ENCODE data around the gene TNS1. TPM values are rescaled to one million over a fixed set of nuclear protein-coding genes. Genes with fewer than 3 reads are reported as not detected.

Gene TNS1
- total and polyA plus RNA-seq, 2 experiments from 2014 or later = 81.6 to 99.3 TPM

GRCh38 chr2:218009231-218009630 lies 6.4 kb upstream of the TNS1 start:
- H3K27ac ChIP-seq = no peak overlapping the region
- H3K36me3 ChIP-seq (ENCODE audit: low read depth) = no peaks in the 10 kb centered on the region
- peaks cover 50% of the 10 kb centered on the region for H3K4me1 ChIP-seq (ENCODE audit: insufficient read depth)
- TF ChIP-seq EZH2phosphoT487 (IDR thresholded peaks at IDR 0.05; ENCODE audit: insufficient read depth, low read depth) (no peak), EZH2 (IDR thresholded peaks at IDR 0.05; ENCODE audit: insufficient read depth, poor library complexity, severe bottlenecking) (no peak)
- peaks cover 30% of the 10 kb centered on the region; the same call in 1 of the 2 replicates for H3K79me2 ChIP-seq (ENCODE audit: insufficient read depth)
- H3F3A ChIP-seq (ENCODE audit: insufficient read depth) = peaks cover 33% of the 10 kb centered on the region
- no peaks in the 10 kb centered on the region for H3K27me3 ChIP-seq (replicated peaks; ENCODE audit: insufficient read depth)
- H2AFZ ChIP-seq = peak overlapping the region; percentile 78; the same call in 1 of the 2 replicates
- in situ Hi-C loops (cut with MboI) = no loop called here
- WGBS, 2 experiments (ENCODE audit: low coverage in 1 of 2, low lambda C conversion rate in 2 of 2, missing lambda C conversion rate in 2 of 2) = 23% methylated on average over 8 of the region's 8 CpGs; no CpG with 5 or more reads in 1 of the 2 experiments
- H4K20me1 ChIP-seq (ENCODE audit: insufficient read depth) = no peaks in the 10 kb centered on the region
- H3K9me2 ChIP-seq (ENCODE audit: insufficient read depth) = no peaks in the 10 kb centered on the region
- no peaks in the 10 kb centered on the region for H3K9me3 ChIP-seq (ENCODE audit: low read depth)
- peak overlapping the region; percentile 65 for H3K9ac ChIP-seq
- peak overlapping the region; percentile 95 for H3K4me2 ChIP-seq (ENCODE audit: unreplicated experiment)
- peak; percentile 31 for DNase-seq
- H3K4me3 ChIP-seq = peak overlapping the region; percentile 79

DNA sequence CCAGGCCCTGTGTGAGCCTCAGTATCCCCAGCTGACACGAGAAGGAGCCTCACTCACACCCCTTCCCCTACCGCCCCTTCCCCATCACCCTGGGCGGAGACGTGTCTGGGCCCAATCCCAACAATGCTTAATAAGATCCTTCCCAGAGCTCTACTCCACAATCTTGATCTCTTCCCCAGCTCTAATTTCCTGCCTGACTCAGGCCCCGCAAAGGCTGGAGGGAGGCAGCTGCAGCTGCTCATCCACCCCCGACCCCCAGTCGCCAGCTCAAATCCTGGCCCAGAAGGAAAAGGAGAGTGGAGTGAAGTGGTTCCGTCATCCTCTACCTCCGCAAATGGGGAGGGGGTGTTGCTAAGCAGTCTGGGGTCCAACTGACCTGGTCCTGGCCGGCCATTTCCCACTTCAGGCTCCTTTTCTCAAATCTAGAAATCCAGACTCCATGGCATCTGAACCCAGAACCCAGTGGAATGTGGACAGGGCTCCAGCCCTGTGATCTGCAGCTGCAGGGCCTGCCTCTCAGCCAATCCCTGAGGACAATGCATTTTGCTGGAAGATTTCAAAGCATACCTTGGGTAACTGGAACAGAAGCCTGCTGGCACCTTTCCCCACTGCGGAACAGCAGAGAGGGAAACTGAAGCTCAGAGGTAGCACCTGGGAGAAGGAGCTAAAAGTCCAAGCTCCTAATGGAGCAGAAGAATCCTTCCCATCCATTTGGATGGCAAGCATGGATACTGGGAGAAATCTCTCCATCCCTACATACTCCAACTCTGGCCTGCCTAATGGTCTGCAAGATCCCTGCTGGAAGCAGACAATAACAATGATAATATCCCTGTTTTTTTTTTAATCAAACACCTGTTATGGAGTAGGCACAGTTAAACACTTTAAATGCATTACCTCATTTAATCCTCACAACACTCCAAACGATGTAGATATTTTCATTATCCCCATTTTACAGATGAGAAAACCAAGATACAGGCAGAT lies 5.6 kb upstream of the TNS1 start:
- H3K4me2 ChIP-seq (ENCODE audit: unreplicated experiment) = peak overlapping the region; percentile 58

DNA sequence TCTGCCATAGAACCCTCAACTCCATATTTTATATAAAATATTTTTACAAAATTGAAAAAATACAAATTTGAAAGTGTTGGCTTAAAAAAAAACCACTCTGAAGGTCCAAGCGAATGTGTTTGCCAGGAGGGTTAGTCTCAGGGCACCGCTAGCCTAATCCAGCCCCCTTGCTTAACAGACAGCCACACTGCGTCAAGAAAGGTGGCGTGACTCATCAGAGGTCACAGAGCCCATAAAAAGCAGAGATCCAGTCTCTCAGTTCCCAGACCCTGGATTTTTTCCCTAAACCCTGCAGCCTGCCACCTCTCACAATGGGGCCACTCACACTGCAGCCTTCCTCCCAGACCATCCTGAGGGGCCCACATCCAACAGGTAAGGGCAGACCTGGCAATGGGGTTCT lies 3.9 kb upstream of the TNS1 start:
- no peak overlapping the region for H3K4me2 ChIP-seq (ENCODE audit: unreplicated experiment)
- H3K79me2 ChIP-seq (ENCODE audit: insufficient read depth) = peaks cover 47% of the 10 kb centered on the region
- no peaks in the 10 kb centered on the region for H3K9me2 ChIP-seq (ENCODE audit: insufficient read depth)
- peaks cover 61% of the 10 kb centered on the region for H3K4me1 ChIP-seq (ENCODE audit: insufficient read depth)
- H3K9ac ChIP-seq = peak overlapping the region; percentile 29; the same call in 1 of the 2 replicates
- H3K4me3 ChIP-seq = no peak overlapping the region
- DNase-seq = peak; percentile 68
- in situ Hi-C loops (cut with MboI) = no loop called here
- H3F3A ChIP-seq (ENCODE audit: insufficient read depth) = peaks cover 33% of the 10 kb centered on the region
- no peak overlapping the region for H2AFZ ChIP-seq
- TF ChIP-seq EZH2phosphoT487 (IDR thresholded peaks at IDR 0.05; ENCODE audit: insufficient read depth, low read depth) = no peak
- H3K36me3 ChIP-seq (ENCODE audit: low read depth) = no peaks in the 10 kb centered on the region
- H3K27me3 ChIP-seq (replicated peaks; ENCODE audit: insufficient read depth) = no peaks in the 10 kb centered on the region
- H4K20me1 ChIP-seq (ENCODE audit: insufficient read depth) = no peaks in the 10 kb centered on the region
- H3K27ac ChIP-seq = peak overlapping the region; percentile 91
- WGBS, 2 experiments (ENCODE audit: low coverage in 1 of 2, low lambda C conversion rate in 2 of 2, missing lambda C conversion rate in 2 of 2) = 66 to 77% methylated on average over 4 of the region's 4 CpGs
- no peaks in the 10 kb centered on the region for H3K9me3 ChIP-seq (ENCODE audit: low read depth)

More for the DNA sequence above, 5.6 kb upstream of the TNS1 start:
- Histone ChIP-seq H3K9me2 (ENCODE audit: insufficient read depth) (no peaks in the 10 kb centered on the region), H4K20me1 (ENCODE audit: insufficient read depth) (no peaks in the 10 kb centered on the region), H2AFZ (peak overlapping the region; percentile 55; the same call in 1 of the 2 replicates), H3F3A (ENCODE audit: insufficient read depth) (peaks cover 33% of the 10 kb centered on the region), H3K27me3 (replicated peaks; ENCODE audit: insufficient read depth) (no peaks in the 10 kb centered on the region), H3K9me3 (ENCODE audit: low read depth) (no peaks in the 10 kb centered on the region), H3K4me1 (ENCODE audit: insufficient read depth) (peaks cover 57% of the 10 kb centered on the region), H3K27ac (peak overlapping the region; percentile 45), H3K9ac (peak overlapping the region; percentile 34; the same call in 1 of the 2 replicates), H3K36me3 (ENCODE audit: low read depth) (no peaks in the 10 kb centered on the region), H3K79me2 (ENCODE audit: insufficient read depth) (peaks cover 31% of the 10 kb centered on the region; the same call in 1 of the 2 replicates), H3K4me3 (peak overlapping the region; percentile 79; the same call in 1 of the 2 replicates)
- TF ChIP-seq EZH2phosphoT487 (IDR thresholded peaks at IDR 0.05; ENCODE audit: insufficient read depth, low read depth) (no peak), EZH2 (IDR thresholded peaks at IDR 0.05; ENCODE audit: insufficient read depth, poor library complexity, severe bottlenecking) (no peak)
- peak; percentile 80 for DNase-seq
- 20% methylated on average over 11 to 12 of the region's 12 CpGs for WGBS, 2 experiments (ENCODE audit: low coverage in 1 of 2, low lambda C conversion rate in 2 of 2, missing lambda C conversion rate in 2 of 2)
- in situ Hi-C loops (cut with MboI) = no loop called here

DNA sequence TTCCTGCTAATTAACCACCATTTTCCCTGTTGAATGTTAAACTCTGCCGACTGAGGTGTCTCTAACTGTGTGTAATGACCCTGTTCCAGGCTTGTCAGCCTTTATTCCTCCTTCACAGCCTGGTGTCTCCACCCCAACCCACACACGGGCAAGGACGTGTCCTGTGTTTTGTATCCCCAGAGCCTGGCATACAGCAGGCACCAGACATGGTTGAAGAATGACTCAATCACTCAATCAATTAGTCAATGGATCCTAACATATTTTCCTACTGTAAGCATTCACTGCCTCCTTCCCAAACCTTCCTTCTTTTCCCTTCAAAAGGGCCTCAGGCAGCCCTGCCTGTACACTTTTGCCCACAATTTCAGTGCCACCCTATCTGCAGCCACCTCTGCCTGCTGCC lies 2.7 kb upstream of the TNS1 start:
- Histone ChIP-seq H3K36me3 (ENCODE audit: low read depth) (no peaks in the 10 kb centered on the region), H3K9ac (peak overlapping the region; percentile 51), H3K27ac (peak overlapping the region; percentile 91), H3K4me2 (ENCODE audit: unreplicated experiment) (peak overlapping the region; percentile 53), H3K9me2 (ENCODE audit: insufficient read depth) (no peaks in the 10 kb centered on the region), H3K79me2 (ENCODE audit: insufficient read depth) (peaks cover 59% of the 10 kb centered on the region), H2AFZ (no peak overlapping the region), H3K4me1 (ENCODE audit: insufficient read depth) (peaks cover 69% of the 10 kb centered on the region), H3K27me3 (replicated peaks; ENCODE audit: insufficient read depth) (no peaks in the 10 kb centered on the region), H3K9me3 (ENCODE audit: low read depth) (no peaks in the 10 kb centered on the region), H3K4me3 (no peak overlapping the region), H3F3A (ENCODE audit: insufficient read depth) (peaks cover 43% of the 10 kb centered on the region), H4K20me1 (ENCODE audit: insufficient read depth) (no peaks in the 10 kb centered on the region)
- WGBS, 2 experiments (ENCODE audit: low coverage in 1 of 2, low lambda C conversion rate in 2 of 2, missing lambda C conversion rate in 2 of 2) = 13 to 25% methylated on average over 3 of the region's 3 CpGs
- TF ChIP-seq EZH2phosphoT487 (IDR thresholded peaks at IDR 0.05; ENCODE audit: insufficient read depth, low read depth) (no peak), EZH2 (IDR thresholded peaks at IDR 0.05; ENCODE audit: insufficient read depth, poor library complexity, severe bottlenecking) (no peak)
- in situ Hi-C loops (cut with MboI) = no loop called here
- DNase-seq = peak; percentile 74

All from GM23248 (cell line).